Measurements from ENCODE around the gene CEBPA.
"Not testable (repeated sequence)": the region's sequence is repeated elsewhere in the genome, so short reads cannot be mapped to it uniquely, and the experiment has no call there.

Gene CEBPA

DNA sequence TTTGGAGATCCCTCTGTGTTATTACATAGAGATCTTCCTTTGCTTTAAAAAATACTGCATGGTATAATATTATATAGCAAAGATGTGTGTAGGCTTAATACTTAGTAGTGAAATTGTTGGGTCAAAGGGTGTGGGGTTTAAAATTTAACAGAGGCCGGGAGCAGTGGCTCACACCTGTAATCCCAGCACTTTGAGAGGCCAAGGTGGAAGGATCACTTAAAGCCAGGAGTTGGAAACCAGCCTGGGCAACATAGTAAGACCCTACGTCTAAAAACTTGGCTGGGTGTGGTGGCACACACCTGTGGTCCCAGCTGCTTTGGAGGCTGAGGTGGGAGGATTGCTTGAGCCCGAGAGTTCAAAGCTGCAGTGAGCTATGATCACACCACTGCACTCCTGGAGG is 22.3 kb upstream of the CEBPA start:
- Histone ChIP-seq H3K4me3 (ENCODE audit: insufficient read length, low read depth) (no peak overlapping the region), H3K4me1 (ENCODE audit: insufficient read depth, insufficient read length) (no peaks in the 10 kb centered on the region), H3K27me3 (ENCODE audit: insufficient read depth, insufficient read length) (no peaks in the 10 kb centered on the region), H3K9me3 (ENCODE audit: insufficient read depth, low read length) (peaks cover 11% of the 10 kb centered on the region), H3K36me3 (ENCODE audit: insufficient read depth, insufficient read length, low read length) (no peaks in the 10 kb centered on the region), H3K9ac (ENCODE audit: insufficient read length, low read depth) (no peak overlapping the region)
- no peak for DNase-seq (ENCODE audit: low read depth, low spot score)
- TF ChIP-seq ZNF274 (IDR thresholded peaks at IDR 0.05; ENCODE audit: low read depth, low read length) (no peak), SUZ12 (IDR thresholded peaks at IDR 0.05; ENCODE audit: extremely low read depth, insufficient read depth, insufficient read length) (no peak), YY1 (IDR thresholded peaks at IDR 0.05; ENCODE audit: insufficient read depth, insufficient read length) (no peak)

DNA sequence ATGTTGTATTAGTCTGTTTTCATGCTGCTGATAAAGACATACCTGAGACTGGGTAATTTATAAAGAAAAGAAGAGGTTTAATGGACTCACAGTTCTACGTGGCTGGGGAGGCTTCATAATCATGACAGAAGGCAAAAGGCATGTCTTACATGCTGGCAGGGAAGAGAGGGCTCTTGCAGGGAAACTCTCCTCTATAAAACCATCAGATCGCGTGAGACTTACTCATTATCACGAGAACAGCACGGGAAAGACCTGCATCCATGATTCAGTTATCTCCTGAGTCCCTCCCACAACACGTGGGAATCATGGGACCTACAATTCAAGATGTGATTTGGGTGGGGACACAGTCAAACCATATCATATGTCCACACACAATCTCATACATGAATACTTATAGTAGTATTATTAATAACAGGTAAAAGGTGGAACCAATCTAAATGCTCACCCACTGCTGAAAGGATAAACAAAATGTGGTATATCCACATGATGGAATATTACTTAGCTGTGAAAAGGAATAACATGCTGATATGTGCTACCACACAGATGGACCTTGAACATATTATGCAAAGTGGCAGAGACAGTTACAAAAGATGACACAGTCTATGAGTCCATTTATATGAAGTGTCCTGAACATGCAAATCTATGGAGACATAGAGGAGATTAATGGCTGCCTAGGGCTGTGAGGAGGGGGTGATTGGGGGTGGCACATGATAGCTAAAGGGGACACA is 20.9 kb upstream of the CEBPA start:
- Histone ChIP-seq H3K9ac (ENCODE audit: insufficient read length, low read depth) (no peak overlapping the region), H3K4me1 (ENCODE audit: insufficient read depth, insufficient read length) (no peaks in the 10 kb centered on the region), H3K4me3 (ENCODE audit: insufficient read length, low read depth) (no peak overlapping the region), H3K36me3 (ENCODE audit: insufficient read depth, insufficient read length, low read length) (no peaks in the 10 kb centered on the region), H3K9me3 (ENCODE audit: insufficient read depth, low read length) (peaks cover 11% of the 10 kb centered on the region), H3K27me3 (ENCODE audit: insufficient read depth, insufficient read length) (no peaks in the 10 kb centered on the region)
- TF ChIP-seq ZNF274 (IDR thresholded peaks at IDR 0.05; ENCODE audit: low read depth, low read length) (no peak), SUZ12 (IDR thresholded peaks at IDR 0.05; ENCODE audit: extremely low read depth, insufficient read depth, insufficient read length) (no peak), YY1 (IDR thresholded peaks at IDR 0.05; ENCODE audit: insufficient read depth, insufficient read length) (no peak)
- no peak for DNase-seq (ENCODE audit: low read depth, low spot score)

- H3K9me3 ChIP-seq (ENCODE audit: insufficient read depth, low read length), result peaks cover 11% of the 10 kb centered on the region
- no peaks in the 10 kb centered on the region for H3K4me1 ChIP-seq (ENCODE audit: insufficient read depth, insufficient read length)
- DNase-seq (ENCODE audit: low read depth, low spot score), result no peak
- TF ChIP-seq YY1 (IDR thresholded peaks at IDR 0.05; ENCODE audit: insufficient read depth, insufficient read length), result no peak
- no peak for TF ChIP-seq ZNF274 (IDR thresholded peaks at IDR 0.05; ENCODE audit: low read depth, low read length)
- no peak for TF ChIP-seq SUZ12 (IDR thresholded peaks at IDR 0.05; ENCODE audit: extremely low read depth, insufficient read depth, insufficient read length)
- H3K9ac ChIP-seq (ENCODE audit: insufficient read length, low read depth), result no peak overlapping the region
- H3K27me3 ChIP-seq (ENCODE audit: insufficient read depth, insufficient read length), result no peaks in the 10 kb centered on the region
- H3K36me3 ChIP-seq (ENCODE audit: insufficient read depth, insufficient read length, low read length), result no peaks in the 10 kb centered on the region
- H3K4me3 ChIP-seq (ENCODE audit: insufficient read length, low read depth), result no peak overlapping the region
These were observed 18.3 kb upstream of the CEBPA start for GRCh38 chr19:33320636-33321035.

GRCh38 chr19:33317991-33318390 is 15.7 kb upstream of the CEBPA start:
- DNase-seq (ENCODE audit: low read depth, low spot score); H3K4me3 ChIP-seq (ENCODE audit: insufficient read length, low read depth); H3K9ac ChIP-seq (ENCODE audit: insufficient read length, low read depth); H3K36me3 ChIP-seq (ENCODE audit: insufficient read depth, insufficient read length, low read length); H3K4me1 ChIP-seq (ENCODE audit: insufficient read depth, insufficient read length); H3K27me3 ChIP-seq (ENCODE audit: insufficient read depth, insufficient read length): not testable (repeated sequence)
- peaks cover 11% of the 10 kb centered on the region for H3K9me3 ChIP-seq (ENCODE audit: insufficient read depth, low read length)

DNA sequence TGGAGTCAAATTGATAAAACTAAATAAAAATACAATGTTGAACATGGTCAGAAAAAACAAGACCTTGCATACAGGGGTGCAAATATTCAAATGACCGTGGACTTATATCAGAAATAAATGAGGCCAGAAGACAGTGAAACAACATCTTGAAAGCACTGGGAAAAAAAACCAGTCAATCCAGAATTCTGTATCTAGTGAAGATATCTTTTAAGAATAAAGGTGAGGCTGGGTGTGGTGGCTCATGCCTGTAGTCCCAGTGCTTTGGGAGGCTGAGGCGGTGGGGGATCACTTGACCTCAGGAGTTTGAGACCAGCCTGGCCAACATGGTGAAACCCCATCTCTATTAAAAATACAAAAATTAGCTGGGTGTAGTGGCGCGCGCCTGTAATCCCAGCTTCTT is 15.2 kb upstream of the CEBPA start:
- H3K9ac ChIP-seq (ENCODE audit: insufficient read length, low read depth), result no peak overlapping the region
- H3K9me3 ChIP-seq (ENCODE audit: insufficient read depth, low read length), result peaks cover 11% of the 10 kb centered on the region
- H3K36me3 ChIP-seq (ENCODE audit: insufficient read depth, insufficient read length, low read length), result no peaks in the 10 kb centered on the region
- no peak for DNase-seq (ENCODE audit: low read depth, low spot score)
- TF ChIP-seq YY1 (IDR thresholded peaks at IDR 0.05; ENCODE audit: insufficient read depth, insufficient read length) (no peak), SUZ12 (IDR thresholded peaks at IDR 0.05; ENCODE audit: extremely low read depth, insufficient read depth, insufficient read length) (no peak), ZNF274 (IDR thresholded peaks at IDR 0.05; ENCODE audit: low read depth, low read length) (no peak)
- no peak overlapping the region for H3K4me3 ChIP-seq (ENCODE audit: insufficient read length, low read depth)
- no peaks in the 10 kb centered on the region for H3K4me1 ChIP-seq (ENCODE audit: insufficient read depth, insufficient read length)
- no peaks in the 10 kb centered on the region for H3K27me3 ChIP-seq (ENCODE audit: insufficient read depth, insufficient read length)

GRCh38 chr19:33316541-33317264 is 14.4 kb upstream of the CEBPA start:
- Histone ChIP-seq H3K4me3 (ENCODE audit: insufficient read length, low read depth) (no peak overlapping the region), H3K36me3 (ENCODE audit: insufficient read depth, insufficient read length, low read length) (no peaks in the 10 kb centered on the region), H3K4me1 (ENCODE audit: insufficient read depth, insufficient read length) (no peaks in the 10 kb centered on the region), H3K27me3 (ENCODE audit: insufficient read depth, insufficient read length) (no peaks in the 10 kb centered on the region), H3K9ac (ENCODE audit: insufficient read length, low read depth) (no peak overlapping the region), H3K9me3 (ENCODE audit: insufficient read depth, low read length) (peaks cover 6% of the 10 kb centered on the region)
- no peak for DNase-seq (ENCODE audit: low read depth, low spot score)
- no peak for TF ChIP-seq ZNF274 (IDR thresholded peaks at IDR 0.05; ENCODE audit: low read depth, low read length)

DNA sequence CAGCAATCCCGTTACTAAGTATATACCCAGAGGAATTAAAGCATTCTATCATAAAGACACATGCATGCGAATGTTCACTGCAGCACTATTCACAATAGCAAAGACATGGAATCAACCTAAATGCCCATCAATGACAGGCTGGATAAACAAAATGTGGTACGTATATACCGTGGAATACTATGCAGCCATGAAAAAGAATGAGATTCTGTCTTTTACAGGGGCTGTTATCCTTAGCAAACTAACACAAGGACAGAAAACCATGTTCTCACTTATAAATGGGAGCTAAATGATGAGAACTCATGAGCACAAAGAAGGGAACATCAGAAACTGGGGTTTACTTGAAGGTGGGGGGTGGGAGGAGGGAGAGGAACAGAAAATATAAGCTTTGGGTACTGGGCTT is 10.5 kb upstream of the CEBPA start:
- H3K9me3 ChIP-seq (ENCODE audit: insufficient read depth, low read length); H3K9ac ChIP-seq (ENCODE audit: insufficient read length, low read depth); DNase-seq (ENCODE audit: low read depth, low spot score); H3K4me1 ChIP-seq (ENCODE audit: insufficient read depth, insufficient read length); H3K27me3 ChIP-seq (ENCODE audit: insufficient read depth, insufficient read length); H3K36me3 ChIP-seq (ENCODE audit: insufficient read depth, insufficient read length, low read length); H3K4me3 ChIP-seq (ENCODE audit: insufficient read length, low read depth): not testable (repeated sequence)

Data from NT2/D1 (cell line).